K562 (cell line): ENCODE data around the gene TAF3. TPM values are rescaled to one million over a fixed set of nuclear protein-coding genes. Genes with fewer than 3 reads are reported as not detected.

Experiments used
- ATAC-seq: fragments of 200-7000 bp; cut with Tn5 transposase; 3 replicates; pipeline ENCODE4 v1.9.1; 2020; ENCODE audit warnings: moderate library complexity
- BruUV-seq: library from RNA; stranded (reverse); fragments of 400-500 nt; replicated peaks from 2 replicates; lab custom pipeline; 2021; lab: Mats Ljungman, UMichigan
- CTCF ChIA-PET: fragments of 300-600 bp; formaldehyde crosslinking; extraction: SDS; loops from one replicate; lab custom pipeline; 2021; ENCODE audit warnings: low intra/inter-chr PET ratio; lab: Yijun Ruan, JAX
- POLR2A ChIA-PET: fragments of 300-600, 350-650 bp; sonication (Branson Sonifier 250); formaldehyde crosslinking; extraction: SDS; loops from one replicate; lab custom pipeline; 2021; ENCODE audit warnings: antibody characterized with exemption, inconsistent platforms; lab: Yijun Ruan, JAX
- DNase-seq, 4 experiments: peaks; one replicate each; pipeline versions ENCODE4 v3.0.0 to v3.0.0-alpha.2; 2011 to 2018; ENCODE audit warnings: low spot score in 3 of 4, mixed read lengths in 3 of 4; ENCODE audit errors: extremely low read depth in 1 of 4
- FAIRE-seq: peaks from 2 replicates; lab custom pipeline; 2011; peaks lifted over from hg19 to GRCh38; lab: Jason Lieb, UNC
- H2AFZ ChIP-seq: 2 replicates; pipeline ENCODE4 v1.6.0; 2011; ENCODE audit warnings: low read depth, low read length, control low read depth, inconsistent platforms
- H3K27ac ChIP-seq: fragments of 200-600 bp; 3 replicates; pipeline ENCODE4 v1.8.0; 2011; ENCODE audit warnings: low read depth, mild to moderate bottlenecking, control low read depth, inconsistent platforms, low read length, moderate library complexity, mixed read lengths; ENCODE audit errors: extremely low read depth
- H3K27me3 ChIP-seq, 2 experiments: fragments of 300-600 bp in 1 of 2; 2 replicates in 1 of 2; 3 replicates in 1 of 2; pipeline versions ENCODE4 v1.6.0 to v1.8.0; 2011; ENCODE audit warnings: inconsistent platforms in 2 of 2, low read length in 2 of 2, mild to moderate bottlenecking in 1 of 2, mixed read lengths in 1 of 2, moderate library complexity in 1 of 2; ENCODE audit not compliant: control insufficient read depth in 2 of 2, insufficient read depth in 2 of 2
- H3K36me3 ChIP-seq: fragments of 300-600 bp; 3 replicates; pipeline ENCODE4 v1.8.0; 2011; ENCODE audit warnings: mild to moderate bottlenecking, low read length, inconsistent platforms; ENCODE audit not compliant: control insufficient read depth, insufficient read depth
- H3K4me1 ChIP-seq, 2 experiments: fragments of 200-600 bp in 1 of 2; replicated peaks in 1 of 2; 2 replicates in 1 of 2; 3 replicates in 1 of 2; pipeline versions ENCODE4 v1.5.1 to v1.8.0; 2011; ENCODE audit warnings: inconsistent platforms in 2 of 2, low read length in 2 of 2, mild to moderate bottlenecking in 1 of 2, mixed read lengths in 1 of 2, moderate library complexity in 1 of 2; ENCODE audit not compliant: control insufficient read depth in 2 of 2, insufficient read depth in 2 of 2
- H3K4me2 ChIP-seq: 2 replicates; pipeline ENCODE4 v1.6.1; 2011; ENCODE audit warnings: low read length, control low read depth, inconsistent platforms, mixed read lengths; ENCODE audit not compliant: insufficient read depth
- H3K4me3 ChIP-seq: fragments of 200-600 bp; sonication (generic), shearing (Covaris generic); 2 replicates; pipeline ENCODE4 v1.5.1; 2016; ENCODE audit warnings: control low read depth, inconsistent platforms
- H3K79me2 ChIP-seq: fragments of 200-600 bp; 3 replicates; pipeline ENCODE4 v1.8.0; 2011; ENCODE audit warnings: low read length, inconsistent platforms; ENCODE audit not compliant: control insufficient read depth, insufficient read depth
- H3K9ac ChIP-seq, 2 experiments: 2 replicates each; pipeline versions ENCODE4 v1.6.0 to v1.6.1; 2011; ENCODE audit warnings: low read depth in 2 of 2, low read length in 2 of 2, control low read depth in 1 of 2, inconsistent platforms in 1 of 2, mild to moderate bottlenecking in 1 of 2, mixed read lengths in 1 of 2; ENCODE audit not compliant: insufficient read depth in 1 of 2
- H3K9me1 ChIP-seq: one replicate; pipeline ENCODE4 v1.6.0; 2011; ENCODE audit warnings: inconsistent platforms, mild to moderate bottlenecking, low read length, moderate library complexity; ENCODE audit not compliant: control insufficient read depth, insufficient read depth
- H3K9me3 ChIP-seq: replicated peaks from 2 replicates; pipeline ENCODE4 v1.5.1; 2011; ENCODE audit warnings: low read depth, low read length, inconsistent platforms; ENCODE audit not compliant: control insufficient read depth, insufficient read depth
- H4K20me1 ChIP-seq: replicated peaks from 2 replicates; pipeline ENCODE4 v1.6.1; 2011; ENCODE audit warnings: low read length, inconsistent platforms, mixed read lengths; ENCODE audit not compliant: control insufficient read depth, insufficient read depth
- CREM ChIP-seq: IDR thresholded peaks from 2 replicates; pipeline ENCODE4 v1.6.1; 2014; ENCODE audit warnings: antibody characterized with exemption, low read depth
- ETV5 ChIP-seq: sonication (generic); formaldehyde crosslinking; IDR thresholded peaks from 2 replicates; pipeline ENCODE4 v1.4.0; 2020; ENCODE audit warnings: low read depth, mild to moderate bottlenecking, missing genetic modification reagents
- LEF1 ChIP-seq: fragments of 450-650 bp; IDR thresholded peaks from 2 replicates; pipeline ENCODE4 v1.6.1; 2016; ENCODE audit warnings: mild to moderate bottlenecking
- MIER1 ChIP-seq: fragments of 450-650 bp; IDR thresholded peaks from 2 replicates; pipeline ENCODE4 v1.6.1; 2016; ENCODE audit warnings: antibody characterized with exemption, mild to moderate bottlenecking, low read depth
- NEUROD1 ChIP-seq: fragments of 150-350 bp; IDR thresholded peaks from 2 replicates; pipeline ENCODE4 v1.6.1; 2014; ENCODE audit warnings: borderline replicate concordance, low read length, low read depth; ENCODE audit not compliant: partially characterized antibody
- NFIC ChIP-seq: fragments of 450-650 bp; IDR thresholded peaks from 2 replicates; pipeline ENCODE4 v1.6.1; 2017; ENCODE audit warnings: mild to moderate bottlenecking, inconsistent platforms
- RBM25 ChIP-seq: fragments of 200-400 bp; formaldehyde crosslinking; IDR thresholded peaks from 2 replicates; pipeline ENCODE4 v1.6.1; 2018; ENCODE audit warnings: low read length, low read depth, moderate library complexity; ENCODE audit not compliant: severe bottlenecking
- RCOR1 ChIP-seq, 2 experiments: IDR thresholded peaks; 2 replicates each; pipeline ENCODE4 v1.6.1; 2012; ENCODE audit warnings: low read depth in 2 of 2, low read length in 2 of 2, borderline replicate concordance in 1 of 2, improper control_type of control experiment in 1 of 2
- TAF1 ChIP-seq: IDR thresholded peaks from 2 replicates; pipeline ENCODE4 v1.6.1; 2011; ENCODE audit warnings: mild to moderate bottlenecking, low read length, moderate library complexity; ENCODE audit not compliant: insufficient read depth, control insufficient read depth, severe bottlenecking; ENCODE audit errors: extremely low read depth
- THRB ChIP-seq: fragments of 450-650 bp; formaldehyde crosslinking; conservative IDR thresholded peaks from 2 replicates; pipeline ENCODE4 v1.4.0; 2022; ENCODE audit warnings: mild to moderate bottlenecking, missing genetic modification characterization
- WGBS: fragments of 100-300 bp; shearing (Covaris generic); methylation state at CpG from one replicate; pipeline ENCODE4 v1.1.6; 2016; ENCODE audit warnings: low coverage, mixed read lengths; ENCODE audit not compliant: insufficient coverage; ENCODE audit errors: missing lambda C conversion rate; 5-methylcytosine and 5-hydroxymethylcytosine counted together
- in situ Hi-C: fragments of 300-500 bp; cut with MboI; formaldehyde crosslinking; loops from 4 replicates; pipeline ENCODE4 v1.15.0; 2018; ENCODE audit warnings: inconsistent platforms, mixed read lengths
- intact Hi-C: fragments of 100-400 bp; cut with micrococcal nuclease; formaldehyde crosslinking; loops from 2 replicates; pipeline ENCODE4 v1.14.2; 2022
- polyA plus RNA-seq, 8 experiments: library from polyadenylated mRNA; depleted of rRNA in 4 of 8; stranded (reverse) in 5 of 8; unstranded in 3 of 8; fragments of >200 nt; fragmentation: Nextera tagmentation in 2 of 8; fragmentation: Illumina TruSeq in 1 of 8; extraction: Ambion mirVana in 2 of 8; extraction: Trizol in 1 of 8; gene quantifications; 2 replicates each; pipeline versions ENCODE4 v1.2.1 to v1.2.3, GENCODE V29; 2011 to 2014; ENCODE audit warnings: inconsistent platforms in 1 of 8, missing spikeins in 1 of 8
- total RNA-seq, 7 experiments: library from RNA; depleted of rRNA in 6 of 7; stranded (reverse); fragments of >200 nt in 6 of 7; fragmentation: Illumina TruSeq in 2 of 7; extraction: Trizol in 2 of 7; gene quantifications; 2 replicates each; pipeline versions ENCODE4 v1.2.1 to v1.2.3, GENCODE V29; 2011 to 2021; ENCODE audit warnings: low replicate concordance in 1 of 7

Gene TAF3
- total and polyA plus RNA-seq, 9 of the 15 experiments (the other 6 are each of a cell fraction or from before 2014, with no cell fraction given) = 1.5 to 9.9 (median 4.1) TPM

- DNase-seq (peak in 2 of 4 experiments; percentile 17 to 58), FAIRE-seq (no peak), ATAC-seq (no peak)
- Histone ChIP-seq H3K9me1 (no peaks in the 10 kb centered on the region), H3K4me3 (peak overlapping the region; percentile 92), H4K20me1 (peaks cover 19% of the 10 kb centered on the region; the same call in 1 of the 2 replicates), H2AFZ (no peak overlapping the region), H3K9ac (peak overlapping the region in 1 of 2 experiments; percentile 94; a peak in 3 of 4 replicates), H3K4me1 (peaks cover 4 to 13% of the 10 kb centered on the region in 2 experiments; a peak in 4 of 5 replicates), H3K27ac (peak overlapping the region; percentile 87; the same call in 1 of the 3 replicates), H3K79me2 (peaks cover 99% of the 10 kb centered on the region), H3K27me3 (no peaks in the 10 kb centered on the region), H3K36me3 (peaks cover 42% of the 10 kb centered on the region), H3K9me3 (no peaks in the 10 kb centered on the region), H3K4me2 (peak overlapping the region; percentile 94)
- 7% methylated on average over 3 of the region's 3 CpGs for WGBS
- in situ Hi-C loops (no loop called here), intact Hi-C loops (loop anchor here (2.0 kb wide), 1 partner anchor 29 kb away; the partner anchor contains the start of gene TAF3)
- CTCF ChIA-PET = no interaction called here
- no TSS peak for BruUV-seq
- no peak for TF ChIP-seq LEF1
- TF ChIP-seq ETV5 = no peak
- peak in 1 of 2 experiments; percentile 42; a peak in 1 of 4 replicates for TF ChIP-seq RCOR1 (IDR thresholded peaks at IDR 0.05; ENCODE audit: borderline replicate concordance in 1 of 2, low read depth in 2 of 2, low read length in 2 of 2)
- peak; percentile 72 for TF ChIP-seq NFIC
- no peak for TF ChIP-seq TAF1
- peak; percentile 52 for TF ChIP-seq RBM25
- no peak for TF ChIP-seq MIER1
- 0 out of 2 replicates have a peak, but pooled peaks have one; percentile 16 for TF ChIP-seq CREM
- TF ChIP-seq THRB (CRISPR knock-in tag) = no peak
- no peak for TF ChIP-seq NEUROD1
- POLR2A ChIA-PET = interaction anchor here (1.4 to 3.1 kb wide), 2 partner anchors 26 to 29 kb away, joined by 3 to 12 read pairs; partner anchors contain the start of gene TAF3
These were observed 28.9 kb upstream of the TAF3 start for GRCh38 chr10:7789390-7789789.
